HG02678 (cell line): Measurements from ENCODE around the gene ATXN7L3.
A peak's percentile ranks its signal among the peaks of the same experiment; 100 is the strongest.
"Not testable (repeated sequence)": the region's sequence is repeated elsewhere in the genome, so short reads cannot be mapped to it uniquely, and the experiment has no call there.

Experiments used
- ATAC-seq: cut with Tn5 transposase; IDR thresholded peaks from one replicate; pipeline ENCODE4 v1.9.1; 2021; ENCODE audit warnings: mild to moderate bottlenecking, moderate library complexity; ENCODE audit not compliant: unreplicated experiment

The ATXN7L3 gene

GRCh38 chr17:44199553-44200477 is at the start of gene ATXN7L3:
TSS of gene ATXN7L3 (minus strand) at chr17:44199884. CDS start at chr17:44198070, 1,814 bp downstream.
- peak; percentile 68 for ATAC-seq

- ATAC-seq = no peak
Measured at GRCh38 chr17:44247876-44248736, 48.4 kb upstream of the ATXN7L3 start.

- no peak for ATAC-seq
Measured at GRCh38 chr17:44247440-44247841, 47.8 kb upstream of the ATXN7L3 start.

GRCh38 chr17:44241106-44241624 is 41.5 kb upstream of the ATXN7L3 start:
- no peak for ATAC-seq

GRCh38 chr17:44237886-44238285 is 38.2 kb upstream of the ATXN7L3 start:
- not testable (repeated sequence) for ATAC-seq

- no peak for ATAC-seq
Measured at GRCh38 chr17:44236444-44236991, 36.8 kb upstream of the ATXN7L3 start.

GRCh38 chr17:44235583-44235936 is 35.9 kb upstream of the ATXN7L3 start:
- ATAC-seq = no peak

- no peak for ATAC-seq
Measured at GRCh38 chr17:44233582-44233981, 33.9 kb upstream of the ATXN7L3 start.

GRCh38 chr17:44232061-44232460 is 32.4 kb upstream of the ATXN7L3 start:
- ATAC-seq = no peak

GRCh38 chr17:44230140-44230539 is 30.5 kb upstream of the ATXN7L3 start:
- no peak for ATAC-seq

GRCh38 chr17:44229090-44229489 is 29.4 kb upstream of the ATXN7L3 start:
- no peak for ATAC-seq

- ATAC-seq = no peak
Measured at GRCh38 chr17:44223541-44224071, 23.9 kb upstream of the ATXN7L3 start.

GRCh38 chr17:44222112-44222869 is 22.6 kb upstream of the ATXN7L3 start:
- no peak for ATAC-seq

GRCh38 chr17:44221862-44222111 is 22.1 kb upstream of the ATXN7L3 start:
- ATAC-seq = no peak

- no peak for ATAC-seq
Measured at GRCh38 chr17:44221084-44221861, 21.6 kb upstream of the ATXN7L3 start.

- ATAC-seq = peak; percentile 5
Measured at GRCh38 chr17:44220213-44221083, 20.8 kb upstream of the ATXN7L3 start.

GRCh38 chr17:44219616-44220212 is 20.0 kb upstream of the ATXN7L3 start, which contains the start of gene UBTF:
TSS of gene UBTF (minus strand) at chr17:44219675. CDS start at chr17:44218229, 1,446 bp downstream.
- peak; percentile 19 for ATAC-seq

GRCh38 chr17:44219108-44219615 is 19.5 kb upstream of the ATXN7L3 start:
- peak; percentile 33 for ATAC-seq
